Ascending aorta (tissue), 2 donors: ENCODE data around the gene ACP7. TPM values are rescaled to one million over a fixed set of nuclear protein-coding genes. Genes with fewer than 3 reads are reported as not detected.

Experiments
- DNase-seq, 2 donors: peaks; one replicate each; pipeline ENCODE4 v3.0.0-alpha.2; 2019; ENCODE audit warnings: low spot score in 2 of 2
- H3K27ac ChIP-seq, 2 donors: fragments of 200-600 bp; sonication (generic); one replicate each; pipeline ENCODE4 v1.5.1; 2016 to 2017; ENCODE audit warnings: mild to moderate bottlenecking in 1 of 2
- H3K27me3 ChIP-seq: fragments of 200-600 bp; sonication (generic); one replicate; pipeline ENCODE4 v1.5.1; 2017
- H3K36me3 ChIP-seq, 2 donors: fragments of 200-600 bp; sonication (generic); one replicate each; pipeline ENCODE4 v1.5.1; 2016
- H3K4me1 ChIP-seq, 2 donors: fragments of 200-600 bp; sonication (generic); one replicate each; pipeline ENCODE4 v1.5.1; 2016 to 2017; ENCODE audit warnings: mild to moderate bottlenecking in 1 of 2
- H3K4me3 ChIP-seq, 2 donors: fragments of 200-600 bp; sonication (generic); one replicate each; pipeline ENCODE4 v1.5.1; 2016 to 2017; ENCODE audit warnings: mild to moderate bottlenecking in 1 of 2
- H3K9me3 ChIP-seq, 2 donors: fragments of 200-600 bp; sonication (generic); one replicate each; pipeline ENCODE4 v1.5.1; 2016
- CTCF ChIP-seq, 3 experiments: fragments of 200-600 bp in 2 of 3; fragments of 450-650 bp in 1 of 3; sonication (generic) in 2 of 3; IDR thresholded peaks; one replicate each; pipeline ENCODE4 v1.5.1; 2016 to 2019; ENCODE audit warnings: antibody characterized with exemption in 3 of 3, mild to moderate bottlenecking in 1 of 3, moderate library complexity in 1 of 3
- intact Hi-C: fragments of 100-400 bp; cut with DNase I; formaldehyde crosslinking; loops from one replicate; pipeline ENCODE4 v1.15.1; 2023
- total RNA-seq: library from RNA; depleted of rRNA; stranded (reverse); fragments of >200 nt; gene quantifications from one replicate; pipeline ENCODE4 v1.1.0, GENCODE V29; 2016

ACP7 gene
- total RNA-seq, 1 donor from 2014 or later: not detected

GRCh38 chr19:39097299-39097698 lies 13.1 kb downstream of the ACP7 start:
- no peak overlapping the region for H3K27ac ChIP-seq
- TF ChIP-seq CTCF (IDR thresholded peaks at IDR 0.05): no peak
- H3K9me3 ChIP-seq: no peaks in the 10 kb centered on the region
- H3K27me3 ChIP-seq: peaks cover 6% of the 10 kb centered on the region
- H3K4me3 ChIP-seq: no peak overlapping the region
- DNase-seq: no peak
- intact Hi-C loops: no loop called here
- H3K36me3 ChIP-seq: no peaks in the 10 kb centered on the region
- H3K4me1 ChIP-seq: no peaks in the 10 kb centered on the region

DNA sequence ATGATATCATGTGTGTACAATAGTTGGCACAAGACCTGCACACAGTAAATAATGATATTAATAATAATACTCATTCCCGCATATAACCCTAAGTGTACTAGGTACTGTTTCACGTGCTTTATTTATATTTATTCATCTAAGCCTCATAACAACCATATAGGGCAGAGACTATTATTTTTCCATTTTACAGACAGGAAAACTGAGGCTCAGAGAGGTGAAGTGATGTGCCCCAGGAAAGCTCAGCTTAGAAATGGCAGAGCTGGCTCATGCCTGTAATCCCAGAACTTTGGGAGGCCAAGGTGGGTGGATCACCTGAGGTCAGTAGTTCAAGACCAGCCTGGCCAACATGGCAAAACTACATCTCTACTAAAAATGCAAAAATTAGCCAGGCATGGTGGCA lies 13.6 kb downstream of the ACP7 start:
- Histone ChIP-seq H3K4me3 (no peak overlapping the region), H3K36me3 (no peaks in the 10 kb centered on the region), H3K27ac (no peak overlapping the region), H3K27me3 (peaks cover 6% of the 10 kb centered on the region), H3K4me1 (no peaks in the 10 kb centered on the region), H3K9me3 (no peaks in the 10 kb centered on the region)
- DNase-seq: no peak
- intact Hi-C loops: no loop called here
- no peak for TF ChIP-seq CTCF (IDR thresholded peaks at IDR 0.05)

- Histone ChIP-seq H3K27ac (no peak overlapping the region), H3K9me3 (no peaks in the 10 kb centered on the region), H3K4me3 (no peak overlapping the region), H3K4me1 (no peaks in the 10 kb centered on the region), H3K27me3 (peaks cover 6% of the 10 kb centered on the region), H3K36me3 (no peaks in the 10 kb centered on the region)
- TF ChIP-seq CTCF (IDR thresholded peaks at IDR 0.05): no peak
- no peak for DNase-seq
- intact Hi-C loops: no loop called here
These were observed 14.4 kb downstream of the ACP7 start for GRCh38 chr19:39098365-39099269.

DNA sequence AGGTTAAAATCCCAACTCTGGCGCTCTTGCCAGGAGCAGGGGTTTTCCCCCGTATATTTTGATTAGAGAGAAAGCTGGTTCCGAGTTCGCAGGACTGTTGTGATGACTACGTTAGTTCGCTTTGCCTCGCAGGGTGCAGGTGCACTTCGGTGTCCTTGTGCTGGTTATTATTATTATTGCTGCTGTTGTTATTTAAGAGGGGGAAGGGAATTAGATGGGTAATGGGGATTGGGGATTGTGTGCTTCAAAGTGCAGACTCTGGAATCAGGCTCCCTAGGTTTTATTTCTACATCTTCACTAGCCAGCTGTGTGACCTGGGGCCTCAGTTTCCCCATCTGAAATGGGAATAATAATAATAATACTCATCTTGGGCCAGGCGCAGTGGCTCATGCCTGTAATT lies 15.2 kb downstream of the ACP7 start:
- Histone ChIP-seq H3K36me3 (no peaks in the 10 kb centered on the region), H3K27ac (no peak overlapping the region), H3K4me1 (no peaks in the 10 kb centered on the region), H3K27me3 (peaks cover 6% of the 10 kb centered on the region), H3K9me3 (no peaks in the 10 kb centered on the region), H3K4me3 (no peak overlapping the region)
- DNase-seq: no peak
- TF ChIP-seq CTCF (IDR thresholded peaks at IDR 0.05): no peak
- intact Hi-C loops: no loop called here

DNA sequence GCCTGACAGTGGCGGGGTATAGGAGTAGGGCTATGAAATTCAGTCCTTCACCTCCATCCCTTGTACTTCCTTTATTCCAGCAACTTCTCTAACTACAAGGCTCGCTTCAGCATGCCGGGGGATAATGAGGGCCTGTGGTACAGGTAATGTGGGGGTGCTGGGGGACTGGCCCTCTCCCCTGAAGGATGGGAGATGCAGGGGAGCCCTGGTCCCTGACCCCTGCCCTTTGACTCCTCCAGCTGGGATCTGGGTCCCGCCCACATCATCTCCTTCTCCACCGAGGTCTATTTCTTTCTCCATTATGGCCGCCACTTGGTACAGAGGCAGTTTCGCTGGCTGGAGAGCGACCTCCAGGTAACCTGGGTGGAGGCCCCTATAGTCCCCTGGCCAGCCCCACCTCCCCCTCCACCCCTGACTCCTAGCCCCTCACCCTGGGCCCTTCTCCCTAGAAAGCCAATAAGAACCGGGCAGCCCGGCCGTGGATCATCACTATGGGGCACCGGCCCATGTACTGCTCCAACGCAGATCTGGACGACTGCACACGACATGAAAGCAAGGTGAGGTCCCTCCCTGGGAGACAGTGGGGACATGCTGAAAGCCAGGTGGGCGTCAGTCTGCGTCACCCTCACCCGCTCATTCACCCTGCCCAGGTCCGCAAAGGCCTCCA lies 16.5 kb downstream of the ACP7 start:
- TF ChIP-seq CTCF (IDR thresholded peaks at IDR 0.05): no peak
- no peak overlapping the region for H3K27ac ChIP-seq
- no peak overlapping the region for H3K4me3 ChIP-seq
- H3K36me3 ChIP-seq: no peaks in the 10 kb centered on the region
- intact Hi-C loops: no loop called here
- DNase-seq: no peak
- H3K9me3 ChIP-seq: no peaks in the 10 kb centered on the region
- H3K27me3 ChIP-seq: peaks cover 6% of the 10 kb centered on the region
- H3K4me1 ChIP-seq: no peaks in the 10 kb centered on the region
